ENCODE data around the gene SLC17A2.

SLC17A2 gene, protein sequence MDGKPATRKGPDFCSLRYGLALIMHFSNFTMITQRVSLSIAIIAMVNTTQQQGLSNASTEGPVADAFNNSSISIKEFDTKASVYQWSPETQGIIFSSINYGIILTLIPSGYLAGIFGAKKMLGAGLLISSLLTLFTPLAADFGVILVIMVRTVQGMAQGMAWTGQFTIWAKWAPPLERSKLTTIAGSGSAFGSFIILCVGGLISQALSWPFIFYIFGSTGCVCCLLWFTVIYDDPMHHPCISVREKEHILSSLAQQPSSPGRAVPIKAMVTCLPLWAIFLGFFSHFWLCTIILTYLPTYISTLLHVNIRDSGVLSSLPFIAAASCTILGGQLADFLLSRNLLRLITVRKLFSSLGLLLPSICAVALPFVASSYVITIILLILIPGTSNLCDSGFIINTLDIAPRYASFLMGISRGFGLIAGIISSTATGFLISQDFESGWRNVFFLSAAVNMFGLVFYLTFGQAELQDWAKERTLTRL

DNA sequence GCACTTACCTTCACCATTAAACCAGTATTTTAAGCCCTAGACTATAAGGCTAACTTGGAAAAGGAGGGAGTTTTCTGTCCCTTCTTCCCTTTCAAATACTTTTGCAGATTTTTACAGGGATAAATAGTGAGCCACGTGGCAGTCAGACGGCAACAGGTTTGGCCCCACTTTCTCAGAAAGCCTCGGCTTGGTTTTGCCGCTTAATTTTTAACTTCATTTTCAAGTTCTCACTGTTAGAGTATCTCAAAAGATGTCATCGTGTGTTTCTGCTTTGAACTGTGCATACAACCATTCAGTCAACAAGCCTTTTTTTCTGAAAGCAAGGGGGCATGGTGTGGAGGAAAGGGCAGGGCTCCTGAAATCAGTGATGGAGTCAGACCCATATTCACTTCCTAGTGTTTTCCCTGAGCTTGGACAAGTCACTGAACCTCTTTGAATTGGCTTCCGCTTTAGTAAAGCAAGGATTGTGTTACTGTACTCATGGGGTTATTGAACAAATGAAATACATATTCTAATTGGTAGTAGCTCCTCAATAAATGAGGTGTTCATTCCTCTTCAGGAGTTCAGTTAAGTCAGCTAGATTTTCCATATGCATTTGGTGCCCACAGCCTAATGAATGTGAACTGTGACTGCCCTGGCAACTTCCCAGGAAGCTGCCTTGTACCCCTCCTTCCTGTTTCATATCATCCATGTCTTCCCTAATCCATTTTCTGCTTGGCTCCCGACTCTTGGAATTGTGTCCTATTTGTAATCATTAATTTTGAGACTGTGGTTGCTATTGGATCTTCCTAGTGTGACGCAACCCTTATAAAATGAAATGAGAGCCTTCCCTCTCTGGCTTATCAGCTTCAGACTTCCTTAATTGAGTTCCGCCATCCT is at the start of gene SLC17A2:
TSS of gene SLC17A2 (minus strand) at position 160 of the 879 bp plus-strand sequence. CDS start 4,895 bp downstream, outside the sequence.
- no peak for DNase-seq

DNA sequence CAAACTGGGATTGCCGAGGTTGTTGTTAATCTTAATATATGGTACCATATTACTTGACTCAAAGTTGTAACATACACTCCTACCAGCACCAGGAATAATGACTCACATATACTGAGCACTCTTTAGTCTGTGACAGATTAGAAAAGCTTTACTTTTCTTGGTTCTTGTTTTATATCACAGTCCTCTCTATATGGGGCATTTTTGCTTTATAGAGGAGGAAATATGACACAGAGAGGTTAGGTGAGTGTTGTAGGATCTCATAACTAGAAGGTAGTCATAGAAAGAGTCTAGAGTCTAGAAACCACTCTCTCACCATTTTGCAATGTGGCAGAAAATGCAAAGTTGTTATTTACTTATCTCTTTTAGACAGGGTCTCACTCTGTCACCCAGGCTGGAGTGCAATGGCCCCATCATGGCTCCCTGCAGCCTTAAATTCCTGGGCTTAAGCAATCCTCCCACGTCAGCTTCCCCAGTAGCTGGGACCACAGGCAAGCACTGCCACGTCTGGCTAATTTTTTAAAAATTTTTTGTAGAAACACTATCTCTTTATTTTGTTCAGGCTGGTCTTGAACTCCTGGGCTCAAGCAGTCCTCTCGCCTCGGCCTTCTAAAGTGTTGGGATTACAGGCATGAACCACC is 45.6 kb upstream of the SLC17A2 start:
- no peak for DNase-seq

DNA sequence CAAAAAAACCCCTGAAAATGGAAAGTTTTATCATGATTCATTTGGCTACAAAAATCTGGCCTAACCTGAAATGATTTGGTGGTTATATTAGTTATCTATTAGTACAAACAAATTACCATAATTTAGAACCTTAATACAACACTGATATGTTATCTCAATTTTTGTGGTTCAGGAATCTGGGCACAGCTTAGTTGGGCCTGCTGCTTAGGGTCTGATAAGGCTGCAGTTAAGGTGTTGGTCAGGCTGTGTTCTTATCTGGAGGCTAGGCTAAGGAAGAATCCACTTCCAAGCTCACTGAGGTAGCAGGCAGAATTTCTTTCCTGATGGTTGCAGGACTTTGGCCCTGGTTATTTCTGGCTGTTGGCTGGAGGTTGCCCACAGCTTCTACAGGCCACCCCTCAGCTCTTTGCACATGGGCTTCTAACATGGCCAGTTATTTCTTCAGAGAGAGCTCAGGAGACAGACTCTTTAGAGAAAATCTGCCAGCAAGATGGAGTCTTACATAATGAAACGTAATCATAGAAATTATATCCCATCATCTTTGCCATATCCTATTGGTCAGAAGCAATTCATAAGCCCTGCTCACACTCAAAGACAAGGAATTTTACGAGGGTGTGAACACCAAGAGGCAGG is 43.5 kb upstream of the SLC17A2 start:
- no peak for DNase-seq

DNA sequence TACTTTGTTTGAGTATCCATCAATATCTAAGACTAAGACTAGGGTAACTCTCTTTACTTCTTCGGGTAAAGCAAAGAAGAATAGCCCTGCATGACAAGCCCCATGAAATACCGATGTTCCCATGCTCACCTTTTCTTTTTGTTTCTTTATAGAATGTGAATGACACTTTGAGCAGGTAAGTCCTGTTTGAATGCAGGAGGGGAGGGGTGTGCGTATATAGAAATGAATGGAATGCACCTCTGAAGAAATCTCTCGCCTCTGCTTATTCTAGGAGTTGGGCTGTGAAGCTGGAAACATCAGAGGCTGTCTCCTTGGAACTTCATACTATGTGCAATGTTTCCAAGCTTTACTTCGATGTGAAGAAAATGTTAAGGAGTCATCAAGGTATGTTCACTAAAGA is 42.4 kb upstream of the SLC17A2 start:
- DNase-seq = no peak

DNA sequence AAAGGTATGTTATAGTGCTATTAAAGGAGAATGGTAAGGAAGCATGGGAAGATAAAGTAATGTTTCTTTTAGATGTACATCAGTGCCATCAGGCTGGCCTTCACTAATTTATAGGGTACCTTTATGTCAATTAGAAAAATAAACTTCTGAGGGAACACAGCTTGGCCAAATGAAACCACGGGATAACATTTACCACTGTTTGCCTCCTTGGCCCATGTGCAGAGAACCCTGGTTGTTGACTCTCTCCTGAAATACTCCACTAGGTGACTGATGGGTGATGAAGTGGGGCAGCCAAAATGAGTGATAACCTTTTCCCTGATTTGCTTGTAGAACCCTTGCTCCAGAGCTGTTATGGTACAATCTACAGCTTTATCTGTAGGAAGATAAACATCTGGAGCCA is 41.6 kb upstream of the SLC17A2 start:
- no peak for DNase-seq

DNA sequence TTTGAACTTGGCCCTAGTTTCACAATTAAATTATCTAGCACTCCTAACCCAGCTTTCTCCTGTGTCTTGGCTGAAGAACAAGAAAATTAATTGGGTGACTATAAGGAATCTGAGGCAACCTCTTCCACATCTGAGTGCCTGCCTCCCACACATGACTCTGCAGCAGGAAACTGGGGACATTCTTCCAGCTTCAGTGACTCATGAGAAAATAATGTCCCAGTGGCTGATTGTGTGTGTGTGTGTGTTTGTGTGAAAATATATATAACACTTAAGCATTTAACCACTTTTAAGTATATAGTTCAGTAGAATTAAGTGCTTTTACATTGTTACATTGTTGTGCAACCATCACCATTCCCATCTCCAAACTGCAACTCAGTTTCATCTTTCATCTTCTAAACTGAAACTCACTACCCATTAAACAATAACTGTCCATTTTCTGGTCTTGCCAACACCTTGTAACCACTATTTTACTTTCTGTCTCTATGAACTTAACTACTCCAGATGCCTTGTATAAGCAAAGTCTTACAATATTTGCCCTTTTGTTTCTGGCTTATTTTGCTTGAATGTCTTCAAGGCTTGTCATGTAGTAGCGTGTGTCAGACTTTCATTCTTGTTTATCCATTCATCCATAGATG is 40.8 kb upstream of the SLC17A2 start:
- DNase-seq = no peak

DNA sequence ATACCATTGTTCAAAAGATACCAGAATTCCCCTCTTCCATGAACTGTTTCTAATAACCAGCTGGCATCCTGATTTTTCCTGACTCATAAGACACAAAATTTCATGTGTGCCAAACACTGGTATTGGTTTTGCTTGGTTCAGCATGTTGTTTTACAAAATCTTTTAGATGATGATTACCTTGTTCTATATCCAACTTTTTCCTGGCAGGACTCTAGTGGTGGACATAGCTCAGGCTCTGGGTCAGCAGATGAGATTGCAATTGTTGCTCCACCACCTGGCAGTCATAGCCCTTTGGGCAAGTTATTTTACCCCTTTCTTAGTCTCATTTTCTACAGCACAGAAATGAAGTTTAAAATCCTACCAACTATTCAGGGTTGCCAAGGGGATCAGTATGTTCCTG is 38.3 kb upstream of the SLC17A2 start:
- DNase-seq = no peak

DNA sequence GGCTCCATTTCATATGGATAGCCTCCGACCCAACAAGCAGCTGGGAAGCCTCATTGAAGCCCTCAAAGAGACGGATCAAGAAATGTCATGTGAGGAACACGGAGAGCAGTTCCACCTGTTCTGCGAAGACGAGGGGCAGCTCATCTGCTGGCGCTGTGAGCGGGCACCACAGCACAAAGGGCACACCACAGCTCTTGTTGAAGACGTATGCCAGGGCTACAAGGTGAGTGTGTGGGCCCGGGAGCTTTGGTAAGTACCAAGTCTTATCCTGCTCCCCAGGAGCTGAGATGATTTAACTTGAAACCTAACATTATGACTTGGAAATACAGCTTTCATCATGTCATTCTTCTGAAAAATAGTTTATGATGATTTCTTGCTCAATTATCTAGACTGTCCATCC is 36.2 kb upstream of the SLC17A2 start:
- no peak for DNase-seq

DNA sequence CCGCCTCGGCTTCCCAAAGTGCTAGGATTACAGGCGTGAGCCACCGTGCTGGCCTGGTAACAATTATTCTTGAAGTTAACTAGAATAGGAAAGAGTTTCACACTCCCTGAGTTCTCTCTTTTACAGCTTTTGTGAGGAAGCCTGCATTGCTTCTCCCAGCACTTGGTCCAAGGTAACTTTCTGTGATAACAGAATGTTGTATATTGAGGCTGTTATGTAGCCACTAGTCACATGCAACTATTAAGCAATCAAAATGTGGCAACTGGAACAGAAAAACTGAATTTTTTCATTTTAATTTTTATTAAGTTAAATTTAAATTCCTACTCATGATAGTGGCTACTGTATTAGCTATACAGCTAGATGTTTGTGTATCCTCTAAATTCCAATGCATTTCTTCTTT is 34.6 kb upstream of the SLC17A2 start:
- no peak for DNase-seq

DNA sequence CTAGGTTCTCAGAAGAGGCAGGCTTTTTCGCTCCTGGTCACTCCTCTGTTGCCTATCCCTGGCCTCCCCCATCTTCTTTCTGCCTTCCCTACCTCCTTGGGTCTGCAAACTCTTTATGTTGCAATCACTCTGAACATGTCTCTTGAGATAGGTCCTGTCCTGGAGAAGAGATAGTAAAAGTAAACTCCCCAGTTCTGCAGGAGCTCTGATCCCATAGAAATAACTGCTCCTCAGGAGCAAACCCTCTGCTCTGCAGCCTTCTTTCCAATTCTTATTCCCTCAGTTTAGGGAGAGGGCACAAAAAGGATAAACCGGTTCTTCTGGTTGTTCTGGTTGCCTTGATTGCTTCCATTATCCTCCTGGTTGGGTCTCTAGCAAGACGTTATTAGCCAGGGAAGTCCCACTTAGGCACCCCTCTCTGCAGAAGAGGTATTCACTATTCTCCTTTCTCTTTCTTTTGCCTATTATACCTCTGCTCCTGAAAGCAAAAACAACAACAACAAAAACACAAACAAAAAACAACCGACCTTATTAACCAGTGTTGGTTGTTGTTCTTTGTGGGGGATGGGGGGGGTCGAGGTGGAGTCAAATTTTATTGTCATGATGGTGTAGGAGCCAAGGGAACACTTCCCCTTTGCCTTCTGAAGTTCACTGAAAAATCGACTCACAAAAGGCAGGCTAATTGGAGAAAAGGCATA is 33.1 kb upstream of the SLC17A2 start:
- DNase-seq = no peak

DNA sequence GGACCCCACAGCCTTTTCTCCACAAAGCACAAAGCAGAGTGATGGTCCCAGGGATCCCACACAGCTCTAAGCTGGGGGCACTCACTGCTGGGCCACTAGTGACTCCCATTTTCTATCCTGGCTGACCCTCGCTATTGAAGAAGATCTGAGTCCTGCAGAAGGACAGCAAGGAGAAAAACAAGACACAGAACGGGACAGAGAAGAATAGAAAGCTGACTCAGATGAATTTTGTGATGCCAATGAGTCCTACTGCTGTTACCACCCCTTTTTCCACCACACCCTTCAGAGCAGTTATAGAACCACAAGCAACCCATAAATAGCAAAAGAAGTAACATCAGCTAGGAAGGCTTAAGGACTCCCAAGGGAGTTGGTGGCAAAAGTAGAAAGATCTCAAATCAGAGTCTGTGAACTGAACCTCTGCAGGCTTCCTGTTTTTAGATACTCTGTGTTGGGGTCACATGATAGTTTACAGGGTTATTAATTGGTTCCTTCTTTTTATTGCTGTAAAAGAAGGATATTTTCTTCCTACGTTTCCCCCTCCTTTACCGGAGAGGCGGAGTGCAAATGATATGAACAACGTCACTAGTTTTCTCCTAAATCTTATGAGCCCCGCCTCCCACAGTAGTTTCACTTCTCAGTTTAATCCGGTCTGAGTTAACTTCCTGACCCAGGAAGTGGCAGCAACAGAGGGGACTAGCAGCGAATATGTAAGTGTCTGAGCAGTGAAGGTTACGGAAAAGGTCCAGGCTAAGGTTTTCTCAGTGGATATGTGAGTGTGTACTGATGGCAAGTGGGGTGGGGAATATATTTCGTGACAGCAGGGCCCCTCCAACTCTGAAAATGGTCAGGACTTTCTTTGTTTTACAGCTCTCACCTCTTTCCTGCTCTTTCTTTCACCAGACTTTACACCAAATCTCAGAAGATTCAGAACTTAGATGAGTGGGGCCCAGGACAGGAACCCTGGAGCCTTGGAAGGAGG is 31.9 kb upstream of the SLC17A2 start, which contains the start of gene TRIM38:
TSS of gene TRIM38 (plus strand) at position 654 of the 979 bp plus-strand sequence. CDS start 3,721 bp downstream, outside the sequence.
- DNase-seq = peak in 3 of 4 experiments; percentile 5 to 33 (median 28)

DNA sequence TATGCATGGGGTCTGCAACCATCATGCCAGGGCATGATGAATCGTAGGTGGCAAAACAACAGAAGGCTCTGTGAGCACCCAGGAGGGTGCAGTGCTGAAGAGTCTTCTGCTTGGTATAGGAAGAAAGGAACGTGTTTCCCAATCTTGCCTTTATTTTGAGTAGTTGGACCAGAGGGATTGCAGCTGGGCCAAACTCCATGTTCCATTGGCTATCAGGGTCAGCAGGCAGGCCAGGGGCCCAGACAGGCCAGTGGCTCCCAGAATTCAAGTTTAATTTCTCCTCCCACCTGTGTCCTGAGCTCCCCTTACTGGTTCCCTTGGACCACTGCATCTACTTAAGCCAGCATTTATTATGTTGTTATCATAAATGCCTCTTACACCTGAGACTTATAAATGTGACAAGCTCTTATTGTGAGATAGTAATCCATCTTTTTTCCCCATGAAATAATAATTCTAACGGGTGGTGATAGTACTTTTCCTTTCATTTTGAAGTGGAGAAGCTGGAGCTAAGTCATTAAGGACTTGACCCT is 31.2 kb upstream of the SLC17A2 start:
- peak in 1 of 4 experiments; percentile 0 for DNase-seq

DNA sequence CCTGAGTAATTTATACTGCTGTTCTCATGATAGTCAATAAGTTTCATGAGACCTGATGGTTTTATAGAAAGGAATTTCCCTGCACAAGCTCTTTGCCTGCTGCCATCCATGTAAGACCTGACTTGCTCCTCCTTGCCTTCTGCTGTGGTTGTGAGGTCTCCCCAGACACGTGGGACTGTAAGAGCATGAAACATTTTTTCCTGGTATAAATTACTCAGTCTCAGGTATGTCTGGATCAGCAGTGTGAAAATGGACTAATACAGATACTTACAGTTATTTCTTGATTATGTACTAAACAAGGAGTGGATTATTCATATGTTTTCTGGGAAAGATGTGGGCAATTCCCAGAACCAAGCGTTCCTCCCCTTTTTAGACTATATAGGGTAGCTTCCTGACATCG is 30.2 kb upstream of the SLC17A2 start:
- no peak for DNase-seq

DNA sequence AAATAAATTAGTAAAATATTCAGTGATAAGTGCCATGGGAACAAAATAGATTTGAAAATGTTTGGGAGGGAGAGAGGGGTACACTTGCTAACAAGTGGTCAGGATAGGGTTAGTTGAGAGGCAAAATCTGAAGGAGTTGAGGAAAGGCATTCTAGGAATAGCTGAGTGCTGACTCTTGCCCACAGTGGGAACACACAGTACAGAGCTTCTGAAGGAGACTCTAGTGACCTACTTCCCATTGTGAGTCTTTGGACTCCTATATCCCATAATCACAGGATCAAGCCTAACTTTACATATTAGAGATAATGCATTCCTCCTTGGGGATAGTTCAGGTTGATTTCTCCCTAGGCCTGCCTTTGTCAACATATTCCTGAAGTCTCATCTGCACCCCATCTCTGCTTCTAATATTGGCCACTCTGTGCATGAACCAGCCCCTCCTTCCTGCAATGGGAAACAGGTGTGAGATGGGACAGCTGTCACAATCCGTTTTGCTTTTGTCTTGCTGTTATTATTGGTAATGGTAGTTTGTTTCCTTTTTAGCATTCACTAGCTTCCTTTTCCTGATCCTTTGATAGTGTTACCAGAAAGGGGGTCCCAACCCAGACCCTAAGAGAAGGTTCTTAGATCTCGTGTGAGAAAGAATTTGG is 29.5 kb upstream of the SLC17A2 start:
- no peak for DNase-seq

DNA sequence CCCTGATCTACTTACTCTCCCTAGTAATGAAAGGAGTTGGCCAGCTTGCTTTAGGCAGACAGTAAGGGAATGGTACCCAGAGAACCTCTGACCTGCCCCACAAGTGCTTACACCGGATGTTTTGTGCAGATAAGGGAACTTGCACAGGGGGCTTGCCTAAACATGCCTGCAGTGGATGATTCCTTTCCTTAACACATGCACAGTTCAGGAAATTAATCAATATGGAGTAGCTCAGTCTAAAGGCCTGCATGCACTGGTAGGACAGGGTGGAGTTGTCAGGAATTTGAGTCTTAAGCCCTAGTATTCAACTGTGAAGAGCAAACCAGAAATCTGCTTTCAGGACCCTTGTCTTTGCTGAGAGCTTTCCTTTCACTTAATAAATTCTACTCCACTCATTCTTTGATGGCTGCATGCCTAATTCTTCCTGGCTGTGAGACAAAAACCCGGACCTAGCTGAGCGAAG is 28.2 kb upstream of the SLC17A2 start:
- no peak for DNase-seq

DNA sequence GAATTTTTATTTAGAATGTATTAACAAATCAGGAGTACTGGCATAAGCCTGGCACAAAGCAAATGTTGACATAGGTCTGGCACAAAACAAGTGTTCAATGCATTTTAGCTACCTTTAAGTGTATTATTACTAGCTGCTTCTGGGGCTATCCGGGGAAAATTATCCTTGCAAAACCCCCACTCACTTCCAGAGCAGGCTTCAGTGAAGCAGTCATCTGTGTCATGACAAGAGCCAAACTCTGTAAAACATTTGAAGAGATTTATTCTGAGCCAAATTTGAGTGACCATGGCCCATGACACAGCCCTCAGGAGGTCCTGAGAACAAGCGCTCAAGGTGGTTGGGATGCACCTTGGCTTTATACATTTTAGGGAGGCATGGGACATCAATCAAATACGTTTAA is 25.7 kb upstream of the SLC17A2 start:
- DNase-seq = no peak

DNA sequence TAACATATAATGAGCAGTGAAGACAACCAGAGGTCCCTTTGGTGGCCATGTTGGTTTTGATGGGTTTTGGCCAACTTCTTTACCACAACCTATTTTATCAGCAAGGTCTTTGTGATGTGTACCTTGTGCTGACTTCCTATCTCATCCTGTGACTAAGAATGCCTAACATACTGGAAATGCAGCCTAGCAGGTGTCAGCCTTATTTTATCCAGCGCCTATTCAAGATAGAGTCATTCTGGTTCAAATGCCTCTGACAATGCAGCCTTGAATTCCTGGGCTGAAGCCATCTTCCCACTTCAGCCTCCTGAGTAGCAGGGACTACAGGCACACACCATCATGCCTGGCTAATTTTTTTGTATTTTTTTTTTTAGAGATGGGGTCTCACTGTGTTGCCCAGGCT is 24.3 kb upstream of the SLC17A2 start:
- DNase-seq = no peak

DNA sequence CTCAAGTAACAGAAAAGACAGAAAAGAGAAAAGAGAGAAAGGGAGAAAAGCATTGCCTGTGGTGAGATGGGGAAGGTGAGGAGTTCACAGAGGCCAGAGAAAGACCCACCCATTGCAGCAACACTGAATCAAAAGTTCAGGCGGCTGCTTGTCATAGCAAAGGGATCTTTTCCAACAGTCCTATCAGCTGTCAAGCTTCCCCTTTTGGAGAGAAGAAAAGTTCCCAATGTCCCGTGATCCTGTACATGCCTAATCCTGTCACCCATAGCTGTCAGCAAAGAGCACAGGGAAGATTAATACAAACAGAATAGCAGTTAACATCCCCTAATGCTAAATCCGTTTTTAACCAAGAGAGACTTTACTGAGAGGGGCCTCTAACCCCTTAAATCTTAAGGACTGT is 23.2 kb upstream of the SLC17A2 start:
- no peak for DNase-seq

DNA sequence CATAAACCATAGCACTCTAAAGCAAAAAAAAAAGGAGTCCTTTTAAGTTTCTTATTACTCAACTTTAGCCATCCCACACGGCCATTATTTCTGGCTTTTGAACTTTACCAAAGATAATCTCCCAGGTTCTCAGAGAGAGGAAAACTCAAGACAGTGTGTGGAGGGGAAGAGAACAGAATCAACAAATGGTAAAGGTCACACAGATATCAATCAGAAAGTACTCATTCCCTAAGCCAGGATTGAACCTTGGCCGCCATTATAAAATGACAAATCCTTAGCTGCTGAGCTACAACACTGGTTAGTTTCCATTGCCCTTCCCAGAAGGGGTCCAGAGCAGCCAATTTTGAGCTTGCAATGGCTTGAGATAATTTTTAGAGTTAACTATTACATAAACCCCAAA is 22.0 kb upstream of the SLC17A2 start:
- DNase-seq = no peak

All from activated naive CD4-positive, alpha-beta T cell (primary cell).